H9 (cell line): Measurements from ENCODE around the gene RALGAPA2. TPM values are rescaled to one million over a fixed set of nuclear protein-coding genes. Genes with fewer than 3 reads are reported as not detected.
A peak's percentile ranks its signal among the peaks of the same experiment; 100 is the strongest.

Experiments
- DNase-seq: peaks from one replicate; pipeline ENCODE4 v3.0.0-alpha.2; 2017
- H2AFZ ChIP-seq: one replicate; pipeline ENCODE4 v1.6.1; 2013; ENCODE audit warnings: mild to moderate bottlenecking, low read length, control low read depth, moderate library complexity
- H2AK5ac ChIP-seq: 2 replicates; pipeline ENCODE4 v1.6.1; 2013; ENCODE audit warnings: low read length, control low read depth, mixed read lengths; ENCODE audit not compliant: insufficient read length
- H2BK120ac ChIP-seq: one replicate; pipeline ENCODE4 v1.6.1; 2013; ENCODE audit warnings: low read depth, mild to moderate bottlenecking, low read length, control low read depth, inconsistent platforms; ENCODE audit not compliant: poor library complexity, severe bottlenecking
- H2BK12ac ChIP-seq: 2 replicates; pipeline ENCODE4 v1.6.1; 2013; ENCODE audit warnings: low read length, control low read depth, mixed read lengths, low read depth; ENCODE audit not compliant: insufficient read length
- H2BK15ac ChIP-seq: 2 replicates; pipeline ENCODE4 v1.6.1; 2013; ENCODE audit warnings: low read depth, low read length, control low read depth
- H2BK20ac ChIP-seq: one replicate; pipeline ENCODE4 v1.6.1; 2013; ENCODE audit warnings: low read depth, mild to moderate bottlenecking, low read length, control low read depth, inconsistent platforms; ENCODE audit not compliant: poor library complexity, severe bottlenecking
- H2BK5ac ChIP-seq: 2 replicates; pipeline ENCODE4 v1.6.1; 2013; ENCODE audit warnings: low read length, control low read depth, mixed read lengths; ENCODE audit not compliant: insufficient read length
- H3K14ac ChIP-seq: 2 replicates; pipeline ENCODE4 v1.6.1; 2013; ENCODE audit warnings: low read length, control low read depth; ENCODE audit not compliant: insufficient read depth
- H3K18ac ChIP-seq: 2 replicates; pipeline ENCODE4 v1.6.1; 2013; ENCODE audit warnings: low read depth, mild to moderate bottlenecking, mixed read lengths, low read length, control low read depth; ENCODE audit not compliant: insufficient read length
- H3K23ac ChIP-seq: 2 replicates; pipeline ENCODE4 v1.6.1; 2013; ENCODE audit warnings: low read length, control low read depth, mixed read lengths, low read depth; ENCODE audit not compliant: insufficient read length
- H3K23me2 ChIP-seq: 2 replicates; pipeline ENCODE4 v1.6.1; 2013; ENCODE audit warnings: low read depth, mild to moderate bottlenecking, mixed read lengths, low read length, control low read depth; ENCODE audit not compliant: insufficient read length, poor library complexity, severe bottlenecking
- H3K27ac ChIP-seq: 2 replicates; pipeline ENCODE4 v1.5.1; 2013; ENCODE audit warnings: low read length, control low read depth, mixed read lengths, low read depth; ENCODE audit not compliant: insufficient read length
- H3K27me3 ChIP-seq: 2 replicates; pipeline ENCODE4 v1.6.1; 2013; ENCODE audit warnings: low read length, control low read depth, inconsistent platforms; ENCODE audit not compliant: insufficient read depth
- H3K4ac ChIP-seq: 2 replicates; pipeline ENCODE4 v1.6.1; 2013; ENCODE audit warnings: low read depth, mild to moderate bottlenecking, control low read depth, inconsistent platforms, low read length, moderate library complexity
- H3K4me1 ChIP-seq: 2 replicates; pipeline ENCODE4 v1.6.1; 2013; ENCODE audit warnings: low read length, control low read depth, inconsistent platforms; ENCODE audit not compliant: insufficient read depth
- H3K4me2 ChIP-seq: 2 replicates; pipeline ENCODE4 v1.6.1; 2013; ENCODE audit warnings: low read length, control low read depth, mixed read lengths; ENCODE audit not compliant: insufficient read length, insufficient read depth
- H3K56ac ChIP-seq: 2 replicates; pipeline ENCODE4 v1.6.1; 2013; ENCODE audit warnings: low read depth, mild to moderate bottlenecking, mixed read lengths, low read length, control low read depth; ENCODE audit not compliant: insufficient read length
- H3K79me1 ChIP-seq: 2 replicates; pipeline ENCODE4 v1.6.1; 2013; ENCODE audit warnings: low read depth, mild to moderate bottlenecking, moderate library complexity, low read length, control low read depth, inconsistent platforms; ENCODE audit not compliant: insufficient read depth, poor library complexity, severe bottlenecking
- H3K79me2 ChIP-seq: 2 replicates; pipeline ENCODE4 v1.6.1; 2013; ENCODE audit warnings: low read length, control low read depth, inconsistent platforms; ENCODE audit not compliant: insufficient read depth
- H3K9ac ChIP-seq: 2 replicates; pipeline ENCODE4 v1.6.1; 2013; ENCODE audit warnings: low read length, control low read depth, mixed read lengths; ENCODE audit not compliant: insufficient read length; ENCODE audit errors: extremely low read depth
- H3K9me3 ChIP-seq: one replicate; pipeline ENCODE4 v1.6.1; 2013; ENCODE audit warnings: low read depth, low read length, inconsistent platforms; ENCODE audit not compliant: control insufficient read depth
- H3T11ph ChIP-seq: one replicate; pipeline ENCODE4 v1.6.1; 2013; ENCODE audit warnings: mild to moderate bottlenecking, low read length, control low read depth, inconsistent platforms
- H4K20me1 ChIP-seq: one replicate; pipeline ENCODE4 v1.6.1; 2013; ENCODE audit not compliant: control insufficient read depth, insufficient read length, insufficient read depth
- H4K5ac ChIP-seq: 2 replicates; pipeline ENCODE4 v1.6.1; 2013; ENCODE audit warnings: low read depth, mild to moderate bottlenecking, mixed read lengths, low read length, control low read depth; ENCODE audit not compliant: insufficient read length
- H4K8ac ChIP-seq: replicated peaks from 2 replicates; pipeline ENCODE4 v1.6.1; 2013; ENCODE audit warnings: low read length, control low read depth, mixed read lengths, low read depth; ENCODE audit not compliant: insufficient read length
- H4K91ac ChIP-seq: 2 replicates; pipeline ENCODE4 v1.6.1; 2013; ENCODE audit warnings: low read depth, mild to moderate bottlenecking, moderate library complexity, mixed read lengths, low read length, control low read depth; ENCODE audit not compliant: insufficient read length
- H3K27ac Mint-ChIP-seq, 3 experiments: 2 replicates in 2 of 3; 3 replicates in 1 of 3; pipeline ENCODE4 v1.8.0; 2020 to 2021; ENCODE audit warnings: mixed read lengths in 3 of 3, mild to moderate bottlenecking in 1 of 3, moderate library complexity in 1 of 3
- H3K27me3 Mint-ChIP-seq: 2 replicates; pipeline ENCODE4 v1.8.0; 2021; ENCODE audit warnings: low read depth, mild to moderate bottlenecking, moderate library complexity, mixed read lengths
- H3K36me3 Mint-ChIP-seq, 3 experiments: 2 replicates in 2 of 3; 3 replicates in 1 of 3; pipeline ENCODE4 v1.8.0; 2020 to 2021; ENCODE audit warnings: low read depth in 3 of 3, mixed read lengths in 3 of 3; ENCODE audit not compliant: insufficient read depth in 1 of 3
- H3K4me1 Mint-ChIP-seq, 2 experiments: 2 replicates each; pipeline ENCODE4 v1.8.0; 2020; ENCODE audit warnings: mixed read lengths in 2 of 2
- H3K4me3 Mint-ChIP-seq, 2 experiments: 2 replicates in 1 of 2; 3 replicates in 1 of 2; pipeline ENCODE4 v1.8.0; 2020 to 2021; ENCODE audit warnings: mild to moderate bottlenecking in 2 of 2, mixed read lengths in 2 of 2, moderate library complexity in 1 of 2
- H3K9me3 Mint-ChIP-seq, 2 experiments: 2 replicates in 1 of 2; 3 replicates in 1 of 2; pipeline ENCODE4 v1.8.0; 2020; ENCODE audit warnings: mild to moderate bottlenecking in 2 of 2, mixed read lengths in 2 of 2, moderate library complexity in 1 of 2
- CTCF ChIP-seq: fragments of 200-600 bp; sonication (generic); conservative IDR thresholded peaks from 3 replicates; pipeline ENCODE4 v1.8.0; 2021; ENCODE audit warnings: antibody characterized with exemption, mild to moderate bottlenecking
- WGBS: extraction: QIAGEN DNeasy Blood & Tissue Kit; methylation state at CpG from one replicate; pipeline ENCODE4 v1.1.7; 2013; ENCODE audit warnings: missing lambda C conversion rate, low lambda C conversion rate, mixed read lengths; ENCODE audit not compliant: insufficient read length; ENCODE audit errors: extremely low coverage; 5-methylcytosine and 5-hydroxymethylcytosine counted together
- total RNA-seq: library from RNA; stranded (reverse); gene quantifications from 2 replicates; pipeline ENCODE4 v1.2.1, GENCODE V29; 2021

Gene RALGAPA2
- total RNA-seq, 1 experiment from 2014 or later: 16.6 TPM

GRCh38 chr20:20578838-20579237 lies 133.6 kb downstream of the RALGAPA2 start:
- Histone ChIP-seq H3K79me2 (no peaks in the 10 kb centered on the region), H2AFZ (no peak overlapping the region), H3K18ac (no peak overlapping the region), H4K8ac (no peak overlapping the region), H3T11ph (no peak overlapping the region), H3K14ac (no peak overlapping the region), H2BK120ac (no peak overlapping the region), H3K23ac (no peak overlapping the region), H4K5ac (no peak overlapping the region), H3K23me2 (no peaks in the 10 kb centered on the region), H3K4ac (no peak overlapping the region), H4K20me1 (no peaks in the 10 kb centered on the region), H3K79me1 (no peaks in the 10 kb centered on the region), H2BK5ac (no peak overlapping the region), H2BK20ac (no peak overlapping the region), H2BK15ac (no peak overlapping the region), H3K56ac (no peak overlapping the region), H4K91ac (no peak overlapping the region), H3K27me3 (no peaks in the 10 kb centered on the region), H2BK12ac (no peak overlapping the region), H3K9ac (no peak overlapping the region), H3K27ac (no peak overlapping the region), H3K9me3 (no peaks in the 10 kb centered on the region), H2AK5ac (no peak overlapping the region), H3K4me1 (no peaks in the 10 kb centered on the region), H3K4me2 (no peak overlapping the region)
- Mint-ChIP-seq H3K27ac (0 out of 7 replicates have a peak overlapping the region, but pooled peaks of 1 of the 3 experiments have one; percentile 28), H3K36me3 (peaks cover 5 to 17% (median 10%) of the 10 kb centered on the region in 3 experiments; a peak in 5 of 7 replicates), H3K4me1 (peaks cover 11% of the 10 kb centered on the region in 2 experiments), H3K9me3 (no peaks in the 10 kb centered on the region), H3K4me3 (no peak overlapping the region), H3K27me3 (no peaks in the 10 kb centered on the region)
- DNase-seq: no peak
- WGBS: no CpG with 5 or more reads among the region's 2 CpGs
- no peak for TF ChIP-seq CTCF
